Umbilical cord (tissue), 2 donors: ENCODE results near the gene PEPD. TPM values are rescaled to one million over a fixed set of nuclear protein-coding genes. Genes with fewer than 3 reads are reported as not detected.
A peak's percentile ranks its signal among the peaks of the same experiment; 100 is the strongest.
"Not testable (repeated sequence)": the region's sequence is repeated elsewhere in the genome, so short reads cannot be mapped to it uniquely, and the experiment has no call there.

Experiments used
- DNase-seq: peaks from one replicate; pipeline ENCODE4 v3.0.0-alpha.2; 2015; ENCODE audit warnings: low spot score
- total RNA-seq: library from RNA; depleted of rRNA; stranded (reverse); fragments of >200 nt; gene quantifications from one replicate; pipeline ENCODE4 v1.2.3, GENCODE V29; 2014; ENCODE audit warnings: low replicate concordance; ENCODE audit not compliant: insufficient read depth

PEPD gene
- total RNA-seq, 1 donor from 2014 or later = 32.3 TPM

DNA sequence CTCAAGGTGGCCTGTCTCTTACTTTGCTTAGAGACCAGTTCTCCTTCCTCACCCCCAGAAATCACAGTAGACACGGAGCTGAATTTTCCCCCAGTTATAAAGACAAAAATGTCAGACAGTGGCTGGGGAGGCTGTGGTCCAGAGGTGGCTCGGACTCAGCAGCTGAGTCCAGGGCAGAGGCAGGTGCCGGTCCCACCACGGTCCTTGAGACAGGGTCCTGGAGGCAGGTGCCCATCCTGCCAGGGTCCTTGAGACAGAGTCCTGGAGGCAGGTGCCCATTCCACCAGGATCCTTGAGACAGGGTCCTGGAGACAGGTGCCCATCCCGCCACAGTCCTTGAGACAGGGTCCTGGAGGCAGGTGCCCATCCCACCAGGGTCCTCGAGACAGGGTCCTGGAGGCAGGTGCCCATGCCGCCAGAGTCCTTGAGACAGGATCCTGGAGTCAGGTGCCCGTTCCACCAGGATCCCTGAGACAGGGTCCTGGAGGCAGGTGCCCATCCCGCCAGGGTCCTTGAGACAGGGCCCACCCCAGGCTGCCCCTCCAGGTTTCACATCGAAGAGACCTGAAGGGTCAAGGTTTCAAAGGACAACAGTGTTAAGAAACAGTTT, 23.1 kb downstream of the PEPD start:
- DNase-seq = no peak

DNA sequence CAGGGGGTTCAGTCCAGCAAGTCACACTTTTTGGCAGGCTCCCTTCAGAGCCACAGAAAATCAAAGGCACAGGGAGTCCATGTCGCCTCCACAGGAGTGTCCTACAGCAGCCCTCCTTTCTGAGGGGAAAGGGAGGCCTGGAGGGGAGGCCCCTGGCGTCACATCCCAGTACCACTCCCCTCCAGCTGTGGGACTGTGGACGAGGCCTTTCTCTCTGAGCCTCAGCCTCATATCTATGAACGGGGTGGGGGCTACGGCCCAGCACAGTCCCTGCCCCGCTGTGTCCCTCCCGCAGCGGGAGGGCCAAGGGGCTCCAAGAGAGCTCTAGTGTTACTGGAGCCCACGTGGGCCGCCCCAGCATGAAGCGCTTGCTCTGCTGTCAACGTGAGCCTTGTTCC, 23.8 kb downstream of the PEPD start:
- no peak for DNase-seq

- no peak for DNase-seq
Observed at GRCh38 chr19:33497131-33497777, 24.3 kb downstream of the PEPD start.

- DNase-seq = no peak
Observed at GRCh38 chr19:33496038-33496895, 25.3 kb downstream of the PEPD start.

- DNase-seq = no peak
Observed at GRCh38 chr19:33493401-33494275, 28.0 kb downstream of the PEPD start.

GRCh38 chr19:33492951-33493350, 28.6 kb downstream of the PEPD start:
- no peak for DNase-seq

- DNase-seq = no peak
Observed at GRCh38 chr19:33492090-33492489, 29.5 kb downstream of the PEPD start.

- DNase-seq = not testable (repeated sequence)
Observed at GRCh38 chr19:33490596-33490995, 31.0 kb downstream of the PEPD start.

DNA sequence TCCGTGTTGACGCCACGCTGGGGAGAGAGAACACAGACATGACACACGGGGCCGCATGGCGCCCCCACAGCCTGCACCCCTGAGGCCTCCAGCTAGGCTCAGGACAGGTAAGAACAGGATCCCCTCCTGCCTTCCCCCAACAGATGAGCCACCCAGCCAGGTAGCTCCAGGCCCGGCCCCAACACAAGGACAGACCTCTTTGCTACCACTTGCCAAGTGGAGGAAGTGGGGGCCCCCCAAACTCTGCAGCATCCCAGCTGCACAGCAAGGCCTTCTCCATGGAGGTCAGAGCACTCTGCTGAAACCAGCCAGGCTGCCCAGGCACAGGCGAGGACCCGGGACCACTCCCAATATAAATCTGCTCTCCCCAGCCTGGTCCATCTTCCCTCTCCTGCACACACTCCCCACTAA, 31.5 kb downstream of the PEPD start:
- peak; percentile 34 for DNase-seq

GRCh38 chr19:33488826-33489225, 32.8 kb downstream of the PEPD start:
- DNase-seq = no peak

DNA sequence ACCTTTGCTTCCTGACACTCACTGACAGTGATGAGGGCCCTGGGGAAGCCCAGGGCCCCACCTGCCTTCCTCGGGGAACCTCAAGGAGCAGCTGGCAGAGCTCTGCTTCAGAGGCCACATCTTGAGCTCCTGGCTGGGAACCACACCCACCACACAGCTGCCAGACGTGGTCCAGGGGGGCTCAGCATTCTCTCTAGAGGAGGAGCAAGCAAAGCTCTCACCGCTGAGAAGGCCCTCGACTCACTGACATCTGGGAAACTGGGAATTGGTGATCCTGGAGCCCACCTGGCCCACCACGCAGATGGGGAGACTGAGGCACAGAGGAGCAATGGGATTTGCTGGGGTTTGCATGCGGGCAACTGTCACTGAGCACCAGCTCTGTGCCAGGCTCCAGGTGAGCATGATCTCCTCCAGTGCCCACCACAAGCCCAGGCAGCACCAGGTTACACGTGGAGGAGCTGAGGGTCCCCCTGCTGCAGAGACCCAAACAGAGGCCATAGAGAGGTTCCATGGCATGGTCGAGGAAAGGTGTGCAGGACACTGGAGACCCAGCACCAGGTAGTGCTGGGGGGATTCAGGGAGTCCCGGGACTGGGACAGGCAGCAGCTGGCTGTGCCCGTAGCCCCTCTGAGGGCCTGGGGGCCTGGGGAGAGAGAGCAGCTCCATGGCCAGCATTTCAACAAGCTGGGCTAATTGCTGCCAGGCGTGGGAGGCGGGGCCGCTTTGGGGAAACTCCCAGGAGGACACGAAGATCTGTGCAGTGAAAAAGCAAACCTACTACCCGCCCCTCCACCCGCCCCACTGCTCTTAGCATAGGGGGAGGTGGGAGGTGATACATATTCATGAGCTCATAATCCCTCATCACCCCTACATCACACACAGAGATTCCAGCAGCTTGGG, 33.4 kb downstream of the PEPD start:
- no peak for DNase-seq

DNA sequence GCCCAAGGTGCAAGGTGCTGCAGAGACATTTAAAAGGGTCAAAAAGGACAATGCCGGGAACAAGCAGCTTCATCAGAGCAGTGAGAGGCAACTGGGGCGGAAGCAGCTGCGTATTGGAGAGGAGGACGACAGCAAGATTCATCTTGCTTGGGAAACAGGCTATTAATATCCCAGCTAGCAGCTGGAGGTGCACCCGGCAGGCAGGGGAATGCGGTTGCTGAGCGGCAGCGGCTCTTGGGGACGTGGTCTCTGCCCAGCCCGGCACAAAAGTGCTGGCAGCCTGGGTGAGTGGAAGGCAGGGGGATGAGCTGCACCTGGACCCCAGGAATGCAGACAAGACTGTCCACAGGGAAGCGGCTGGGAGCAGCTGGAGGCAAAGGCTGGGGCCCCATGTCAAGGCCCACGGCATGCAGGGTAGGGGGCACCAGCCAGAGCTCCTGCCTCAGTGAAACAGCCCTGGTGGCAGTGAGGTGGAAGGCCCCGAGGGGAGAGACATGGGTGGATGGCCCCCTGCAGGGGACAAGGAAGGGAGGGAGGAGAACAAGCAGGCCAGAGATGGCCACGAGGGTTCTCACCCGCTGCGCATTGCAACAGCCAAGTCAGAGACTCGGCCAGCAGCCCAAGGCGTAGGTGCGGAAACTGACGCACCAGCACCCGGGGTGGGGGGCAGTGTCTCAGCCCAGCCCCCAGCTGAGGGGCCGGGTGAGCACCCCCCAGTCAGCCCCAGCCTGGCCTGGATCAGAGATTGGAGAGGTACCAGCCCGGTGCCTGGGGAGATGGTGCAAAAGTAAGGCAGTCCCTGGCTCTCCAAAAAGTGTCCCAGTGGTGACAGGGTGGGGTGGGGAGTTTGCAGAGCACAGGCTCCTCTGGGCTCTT, 34.4 kb downstream of the PEPD start:
- DNase-seq = no peak

GRCh38 chr19:33486407-33486806, 35.2 kb downstream of the PEPD start:
- DNase-seq = no peak

DNA sequence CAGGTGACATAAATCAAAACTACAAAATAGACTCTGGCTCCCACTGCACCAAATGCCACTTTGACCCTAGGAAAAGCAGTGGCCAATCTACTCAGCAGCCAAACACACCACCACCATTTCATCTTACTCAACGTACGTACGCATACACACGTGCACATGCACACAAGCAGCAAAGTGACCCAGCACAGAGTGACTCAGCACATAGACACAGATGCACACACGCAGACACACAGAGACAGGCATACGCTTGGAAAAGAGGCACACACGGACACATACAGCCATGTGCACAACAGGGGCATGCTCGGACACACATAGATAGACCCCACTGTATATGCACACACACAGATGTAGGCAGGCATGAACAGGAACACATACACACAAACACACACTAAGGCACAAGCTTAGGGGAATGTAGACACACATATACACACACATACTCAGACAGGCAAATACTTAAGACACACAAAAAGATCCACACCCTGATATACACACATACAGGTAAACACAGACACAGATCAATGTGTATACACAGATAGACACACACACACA, 37.3 kb downstream of the PEPD start:
- DNase-seq = no peak

DNA sequence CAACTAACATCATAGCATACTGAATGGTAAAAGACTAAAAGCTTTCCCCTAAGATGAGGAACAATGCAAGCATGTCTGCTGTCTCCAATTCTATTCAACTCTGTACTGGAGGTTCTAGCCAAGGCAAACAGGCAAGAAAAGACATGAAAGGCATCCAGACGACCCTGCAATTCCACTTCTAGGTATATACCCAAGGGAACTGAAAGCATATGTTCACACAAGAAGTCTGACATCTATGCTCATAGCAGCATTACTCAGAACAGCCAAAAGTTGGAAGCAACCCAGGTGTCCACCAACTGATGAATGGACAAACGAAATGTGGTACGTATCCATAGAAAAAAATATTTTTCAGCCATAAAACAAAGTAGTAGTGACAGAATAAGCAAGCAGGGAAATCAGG, 39.1 kb downstream of the PEPD start:
- peak; percentile 47 for DNase-seq

- DNase-seq = no peak
Observed at GRCh38 chr19:33481863-33482262, 39.7 kb downstream of the PEPD start.

DNA sequence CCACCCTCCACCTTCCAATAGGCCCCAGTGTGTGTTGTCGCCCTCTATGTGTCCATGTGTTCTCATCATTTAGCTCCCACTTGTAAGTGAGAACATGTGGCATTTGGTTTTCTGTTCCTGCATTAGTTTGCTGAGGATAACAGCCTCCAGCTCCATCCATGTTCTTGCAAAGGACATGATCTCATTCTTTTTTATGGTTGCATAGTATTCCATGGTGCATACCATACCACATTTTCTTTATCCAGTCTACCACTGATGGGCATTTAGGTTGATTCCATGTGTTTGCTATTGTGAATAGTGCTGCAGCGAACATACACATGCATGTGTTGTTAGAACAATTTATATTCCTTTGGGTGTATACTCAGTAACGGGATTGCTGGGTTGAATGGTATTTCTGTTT, 42.0 kb downstream of the PEPD start:
- not testable (repeated sequence) for DNase-seq

DNA sequence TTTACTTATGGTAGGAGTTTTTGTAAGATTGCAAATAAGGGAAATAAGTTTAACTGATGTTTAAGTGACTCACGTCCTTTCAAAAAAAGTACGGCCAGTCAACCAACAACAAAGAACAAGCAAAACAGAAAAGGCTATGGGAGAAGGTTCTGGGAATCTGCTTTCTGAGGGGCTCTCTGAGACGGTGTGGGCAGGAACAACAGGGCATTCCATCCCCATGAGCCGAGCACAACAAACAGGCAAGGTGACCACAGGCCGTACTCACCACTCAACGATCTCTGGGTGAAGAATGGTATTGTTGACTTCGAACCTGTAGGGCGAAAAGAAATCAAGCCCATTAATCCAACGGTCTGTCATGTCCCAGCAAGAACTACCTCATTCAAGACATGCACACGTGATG, 43.8 kb downstream of the PEPD start:
- no peak for DNase-seq

- DNase-seq = no peak
Observed at GRCh38 chr19:33476151-33476707, 45.4 kb downstream of the PEPD start.
